ENCODE results near the gene KRTAP3-2. TPM values are rescaled to one million over a fixed set of nuclear protein-coding genes. Genes with fewer than 3 reads are reported as not detected.

KRTAP3-2 gene
- total RNA-seq, 1 donor from 2014 or later: not detected

DNA sequence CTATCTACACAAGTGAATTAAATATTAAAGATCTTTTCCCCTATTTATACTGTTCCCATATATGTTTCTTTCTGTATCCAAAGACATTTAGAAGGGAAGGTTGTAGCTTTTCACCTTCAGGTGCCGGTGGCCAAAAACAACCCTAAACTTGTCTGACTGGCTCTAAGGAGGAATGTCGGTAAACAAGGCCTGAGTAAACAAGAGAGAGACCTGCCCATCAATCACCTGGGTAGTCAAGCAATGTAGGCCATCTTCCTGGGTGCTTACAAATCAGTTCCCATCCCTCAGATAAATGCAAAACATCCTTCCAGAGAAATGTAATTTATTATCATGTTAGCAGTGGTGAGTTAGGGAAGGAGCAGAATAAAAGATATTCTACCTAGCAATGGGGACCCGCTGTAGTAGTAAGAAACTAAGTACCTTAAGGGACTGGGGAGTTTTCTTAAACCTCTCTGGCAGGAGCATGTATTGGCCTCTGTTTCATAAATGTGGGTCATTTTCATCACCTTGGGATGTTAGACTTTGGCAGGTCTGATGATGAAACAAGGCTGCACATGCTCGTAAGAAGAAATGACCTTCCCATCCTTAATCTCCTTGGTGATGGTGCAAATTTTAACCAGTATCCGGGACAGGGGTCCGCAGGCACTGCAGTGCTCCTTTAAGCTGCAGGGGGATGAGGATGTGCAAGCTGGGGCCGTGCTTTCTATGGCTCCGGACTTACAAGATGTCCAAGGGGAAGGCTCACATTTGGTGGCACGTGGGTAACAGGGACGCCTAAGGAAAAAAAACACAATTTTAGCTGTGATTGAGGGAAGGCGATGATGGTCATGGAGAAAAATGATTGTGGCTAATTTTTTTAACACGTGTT, 41.4 kb downstream of the KRTAP3-2 start:
- DNase-seq (ENCODE audit: low read depth): no peak
- TF ChIP-seq, protein P1, sequence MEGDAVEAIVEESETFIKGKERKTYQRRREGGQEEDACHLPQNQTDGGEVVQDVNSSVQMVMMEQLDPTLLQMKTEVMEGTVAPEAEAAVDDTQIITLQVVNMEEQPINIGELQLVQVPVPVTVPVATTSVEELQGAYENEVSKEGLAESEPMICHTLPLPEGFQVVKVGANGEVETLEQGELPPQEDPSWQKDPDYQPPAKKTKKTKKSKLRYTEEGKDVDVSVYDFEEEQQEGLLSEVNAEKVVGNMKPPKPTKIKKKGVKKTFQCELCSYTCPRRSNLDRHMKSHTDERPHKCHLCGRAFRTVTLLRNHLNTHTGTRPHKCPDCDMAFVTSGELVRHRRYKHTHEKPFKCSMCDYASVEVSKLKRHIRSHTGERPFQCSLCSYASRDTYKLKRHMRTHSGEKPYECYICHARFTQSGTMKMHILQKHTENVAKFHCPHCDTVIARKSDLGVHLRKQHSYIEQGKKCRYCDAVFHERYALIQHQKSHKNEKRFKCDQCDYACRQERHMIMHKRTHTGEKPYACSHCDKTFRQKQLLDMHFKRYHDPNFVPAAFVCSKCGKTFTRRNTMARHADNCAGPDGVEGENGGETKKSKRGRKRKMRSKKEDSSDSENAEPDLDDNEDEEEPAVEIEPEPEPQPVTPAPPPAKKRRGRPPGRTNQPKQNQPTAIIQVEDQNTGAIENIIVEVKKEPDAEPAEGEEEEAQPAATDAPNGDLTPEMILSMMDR (conservative IDR thresholded peaks at IDR 0.05; ENCODE audit: low read depth, low read length): no peak
- no peak overlapping the region for H3K4me3 ChIP-seq (ENCODE audit: low read depth, low read length)

DNA sequence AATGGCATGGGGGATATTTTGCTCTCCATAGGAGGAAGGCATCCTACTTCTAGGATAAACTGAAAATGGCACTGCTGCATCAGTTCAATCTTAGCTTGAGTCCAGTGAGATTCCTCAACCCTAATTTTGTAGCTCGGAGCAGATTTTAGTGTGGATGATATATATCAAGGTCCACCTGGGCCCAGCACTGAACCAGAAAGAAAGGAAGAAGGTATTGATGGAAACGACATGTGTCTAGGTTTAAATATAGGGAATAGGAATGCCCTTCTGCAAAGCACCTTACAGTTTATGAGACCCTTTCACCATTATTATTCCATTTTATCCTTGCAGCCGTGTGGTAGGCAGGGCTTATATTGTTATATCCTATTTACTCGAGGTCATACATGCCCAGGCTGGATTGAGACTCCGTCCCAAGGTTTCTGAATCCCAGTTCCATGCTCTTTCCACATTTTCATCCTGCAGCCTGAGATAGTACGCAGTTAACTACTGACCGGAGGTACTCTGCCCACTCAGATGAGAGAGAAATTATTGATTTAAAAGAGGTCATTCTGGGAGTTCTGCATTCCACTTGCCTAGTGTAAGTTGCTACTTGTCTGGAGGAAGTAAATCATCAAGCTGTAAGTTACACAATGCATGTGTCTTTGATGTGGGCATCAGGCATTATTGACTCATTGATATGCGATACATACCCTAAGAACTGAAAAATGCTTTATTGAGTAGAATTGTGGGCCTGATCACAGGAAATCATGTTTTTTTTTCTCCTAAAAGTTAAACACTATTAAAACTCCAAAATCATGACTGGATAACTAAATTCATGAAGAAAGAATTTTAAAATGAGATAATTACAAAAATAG, 43.1 kb downstream of the KRTAP3-2 start:
- TF ChIP-seq, protein P1 (conservative IDR thresholded peaks at IDR 0.05; ENCODE audit: low read depth, low read length): no peak
- peak; percentile 96 for DNase-seq (ENCODE audit: low read depth)
- no peak overlapping the region for H3K4me3 ChIP-seq (ENCODE audit: low read depth, low read length)

DNA sequence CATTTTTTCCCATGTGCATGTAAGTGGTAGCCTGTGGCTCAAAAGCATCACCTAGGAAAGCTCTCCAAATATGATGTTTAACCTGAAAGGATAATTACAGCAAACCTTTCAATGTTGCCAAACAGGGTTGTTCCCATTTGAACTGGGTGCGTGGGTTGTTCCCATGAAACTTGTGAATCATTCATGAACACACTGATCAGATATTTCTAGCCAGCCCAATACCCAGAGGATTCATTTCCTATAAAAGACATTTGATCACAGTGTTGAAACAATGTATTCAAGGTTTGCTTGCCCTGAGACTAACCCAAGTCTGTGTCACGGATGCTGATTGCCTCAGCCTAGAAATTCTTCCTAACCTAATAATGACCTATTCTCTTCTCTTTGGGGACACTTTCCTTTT, 45.8 kb downstream of the KRTAP3-2 start:
- no peak overlapping the region for H3K4me3 ChIP-seq (ENCODE audit: low read depth, low read length)
- TF ChIP-seq, protein P1 (conservative IDR thresholded peaks at IDR 0.05; ENCODE audit: low read depth, low read length): no peak
- peak; percentile 96 for DNase-seq (ENCODE audit: low read depth)

DNA sequence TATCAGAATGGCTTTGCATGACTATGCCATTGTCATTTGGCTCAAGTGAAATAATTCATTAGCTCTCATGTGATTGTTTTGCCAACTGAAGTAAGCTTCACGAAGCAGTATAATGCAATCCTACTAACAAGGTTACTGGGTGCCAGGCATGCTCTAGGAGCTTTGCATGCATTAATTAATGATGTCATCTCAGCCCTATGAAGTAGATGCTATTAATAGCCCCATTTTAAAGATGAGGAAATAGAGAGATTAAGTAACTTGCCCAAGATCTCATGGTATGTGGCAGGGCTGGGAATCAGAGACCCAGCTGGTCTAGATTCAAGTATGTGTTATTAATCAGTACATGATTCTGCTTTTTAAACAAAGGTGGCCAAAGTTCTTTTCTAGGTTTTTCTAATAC, 47.0 kb downstream of the KRTAP3-2 start:
- TF ChIP-seq, protein P1 (conservative IDR thresholded peaks at IDR 0.05; ENCODE audit: low read depth, low read length): no peak
- no peak overlapping the region for H3K4me3 ChIP-seq (ENCODE audit: low read depth, low read length)
- peak; percentile 96 for DNase-seq (ENCODE audit: low read depth)

DNA sequence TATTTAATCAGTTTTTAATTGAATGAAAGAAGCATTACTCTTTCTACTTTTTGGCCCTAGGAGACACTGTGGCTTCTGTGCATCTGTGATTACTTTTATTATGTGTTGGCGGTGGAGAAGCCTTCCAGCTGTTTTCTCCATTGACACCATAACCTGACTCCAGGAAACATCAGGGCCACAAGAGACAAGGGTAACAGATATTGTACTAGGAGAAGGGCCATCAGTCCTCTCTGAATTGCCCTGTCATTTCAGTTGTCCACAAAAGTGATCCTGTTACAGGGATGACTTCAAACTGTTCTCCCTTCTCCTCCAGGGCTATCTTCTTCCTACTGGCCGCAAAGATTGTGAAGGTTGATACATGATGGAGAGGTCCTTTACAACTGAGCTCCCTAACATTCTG, 47.6 kb downstream of the KRTAP3-2 start:
- H3K4me3 ChIP-seq (ENCODE audit: low read depth, low read length): no peak overlapping the region
- no peak for DNase-seq (ENCODE audit: low read depth)
- TF ChIP-seq, protein P1 (conservative IDR thresholded peaks at IDR 0.05; ENCODE audit: low read depth, low read length): no peak

DNA sequence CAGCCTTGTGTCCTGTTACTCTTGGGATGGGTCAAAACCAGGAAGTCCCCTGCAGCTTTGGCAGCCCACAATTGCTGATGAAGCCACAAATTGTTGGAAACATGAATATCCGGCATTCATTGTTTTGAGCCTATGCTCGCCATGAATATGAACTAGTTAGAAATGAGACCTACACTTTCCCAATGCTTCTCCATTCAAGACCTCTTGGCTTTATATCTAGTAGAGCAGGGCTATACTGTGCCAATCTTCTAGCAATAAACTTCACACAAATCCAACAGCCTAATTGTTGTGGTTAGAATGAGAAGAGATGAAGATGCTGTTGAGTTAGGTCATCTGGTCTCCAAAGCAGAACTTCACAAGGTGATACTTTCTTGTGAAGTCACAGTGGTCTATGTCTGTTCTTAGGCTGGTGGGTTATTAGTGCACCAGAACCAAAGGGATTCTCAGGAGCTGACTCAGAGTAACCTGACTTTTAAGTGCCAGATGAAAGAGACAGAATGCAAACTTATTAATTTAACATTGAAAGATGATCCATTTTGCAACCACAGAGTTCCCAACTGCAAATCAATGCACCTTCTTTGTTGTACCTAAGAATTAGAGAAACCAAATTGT, 48.6 kb downstream of the KRTAP3-2 start:
- no peak overlapping the region for H3K4me3 ChIP-seq (ENCODE audit: low read depth, low read length)
- DNase-seq (ENCODE audit: low read depth): no peak
- TF ChIP-seq, protein P1 (conservative IDR thresholded peaks at IDR 0.05; ENCODE audit: low read depth, low read length): no peak

Data from epithelial cell of proximal tubule (primary cell).